ENCODE results near the gene RAPH1.

RAPH1 gene

GRCh38 chr2:203535078-203535783 lies at the start of gene RAPH1:
Gene RAPH1, minus strand, starts transcription at chr2:203535301. Its CDS starts 39,948 bp downstream, at chr2:203495353.
- peak; percentile 86 for DNase-seq

GRCh38 chr2:203584784-203585183 lies 49.7 kb upstream of the RAPH1 start:
- DNase-seq = peak; percentile 94

GRCh38 chr2:203583701-203584100 lies 48.6 kb upstream of the RAPH1 start:
- DNase-seq = no peak

GRCh38 chr2:203583084-203583695 lies 48.1 kb upstream of the RAPH1 start:
- DNase-seq = no peak

GRCh38 chr2:203582468-203582867 lies 47.4 kb upstream of the RAPH1 start:
- no peak for DNase-seq

- DNase-seq = no peak
Measured at GRCh38 chr2:203580844-203581243, 45.7 kb upstream of the RAPH1 start.

- DNase-seq = peak; percentile 77
Measured at GRCh38 chr2:203579730-203580129, 44.6 kb upstream of the RAPH1 start.

GRCh38 chr2:203578759-203579643 lies 43.9 kb upstream of the RAPH1 start:
- DNase-seq = peak; percentile 96

- no peak for DNase-seq
Measured at GRCh38 chr2:203574824-203575223, 39.7 kb upstream of the RAPH1 start.

- no peak for DNase-seq
Measured at GRCh38 chr2:203572316-203572715, 37.2 kb upstream of the RAPH1 start.

- DNase-seq = no peak
Measured at GRCh38 chr2:203569677-203570316, 34.7 kb upstream of the RAPH1 start.

- DNase-seq = no peak
Measured at GRCh38 chr2:203567691-203568090, 32.6 kb upstream of the RAPH1 start.

- DNase-seq = no peak
Measured at GRCh38 chr2:203566161-203566560, 31.1 kb upstream of the RAPH1 start.

- no peak for DNase-seq
Measured at GRCh38 chr2:203565076-203565475, 30.0 kb upstream of the RAPH1 start.

GRCh38 chr2:203562268-203562667 lies 27.2 kb upstream of the RAPH1 start:
- DNase-seq = no peak

- no peak for DNase-seq
Measured at GRCh38 chr2:203559641-203560040, 24.5 kb upstream of the RAPH1 start.

- DNase-seq = no peak
Measured at GRCh38 chr2:203553784-203554183, 18.7 kb upstream of the RAPH1 start.

- DNase-seq = no peak
Measured at GRCh38 chr2:203551778-203552177, 16.7 kb upstream of the RAPH1 start.

- no peak for DNase-seq
Measured at GRCh38 chr2:203550266-203550665, 15.2 kb upstream of the RAPH1 start.

GRCh38 chr2:203549406-203549805 lies 14.3 kb upstream of the RAPH1 start:
- no peak for DNase-seq

GRCh38 chr2:203548887-203549286 lies 13.8 kb upstream of the RAPH1 start:
- DNase-seq = no peak

- no peak for DNase-seq
Measured at GRCh38 chr2:203547356-203547755, 12.3 kb upstream of the RAPH1 start.

GRCh38 chr2:203544402-203544801 lies 9.3 kb upstream of the RAPH1 start:
- no peak for DNase-seq
